K562 (cell line): Measurements from ENCODE around the gene SAXO2. TPM values are rescaled to one million over a fixed set of nuclear protein-coding genes. Genes with fewer than 3 reads are reported as not detected.

Source experiments
- ATAC-seq: fragments of 200-7000 bp; cut with Tn5 transposase; 3 replicates; pipeline ENCODE4 v1.9.1; 2020; ENCODE audit warnings: moderate library complexity
- BruUV-seq: library from RNA; stranded (reverse); fragments of 400-500 nt; replicated peaks from 2 replicates; lab custom pipeline; 2021; lab: Mats Ljungman, UMichigan
- CTCF ChIA-PET: fragments of 300-600 bp; formaldehyde crosslinking; extraction: SDS; loops from one replicate; lab custom pipeline; 2021; ENCODE audit warnings: low intra/inter-chr PET ratio; lab: Yijun Ruan, JAX
- POLR2A ChIA-PET: fragments of 300-600, 350-650 bp; sonication (Branson Sonifier 250); formaldehyde crosslinking; extraction: SDS; loops from one replicate; lab custom pipeline; 2021; ENCODE audit warnings: antibody characterized with exemption, inconsistent platforms; lab: Yijun Ruan, JAX
- DNase-seq, 4 experiments: peaks; one replicate each; pipeline versions ENCODE4 v3.0.0 to v3.0.0-alpha.2; 2011 to 2018; ENCODE audit warnings: low spot score in 3 of 4, mixed read lengths in 3 of 4; ENCODE audit errors: extremely low read depth in 1 of 4
- FAIRE-seq: peaks from 2 replicates; lab custom pipeline; 2011; peaks lifted over from hg19 to GRCh38; lab: Jason Lieb, UNC
- H2AFZ ChIP-seq: 2 replicates; pipeline ENCODE4 v1.6.0; 2011; ENCODE audit warnings: low read depth, low read length, control low read depth, inconsistent platforms
- H3K27ac ChIP-seq: fragments of 200-600 bp; 3 replicates; pipeline ENCODE4 v1.8.0; 2011; ENCODE audit warnings: low read depth, mild to moderate bottlenecking, control low read depth, inconsistent platforms, low read length, moderate library complexity, mixed read lengths; ENCODE audit errors: extremely low read depth
- H3K27me3 ChIP-seq, 2 experiments: fragments of 300-600 bp in 1 of 2; 2 replicates in 1 of 2; 3 replicates in 1 of 2; pipeline versions ENCODE4 v1.6.0 to v1.8.0; 2011; ENCODE audit warnings: inconsistent platforms in 2 of 2, low read length in 2 of 2, mild to moderate bottlenecking in 1 of 2, mixed read lengths in 1 of 2, moderate library complexity in 1 of 2; ENCODE audit not compliant: control insufficient read depth in 2 of 2, insufficient read depth in 2 of 2
- H3K36me3 ChIP-seq: fragments of 300-600 bp; 3 replicates; pipeline ENCODE4 v1.8.0; 2011; ENCODE audit warnings: mild to moderate bottlenecking, low read length, inconsistent platforms; ENCODE audit not compliant: control insufficient read depth, insufficient read depth
- H3K4me1 ChIP-seq, 2 experiments: fragments of 200-600 bp in 1 of 2; replicated peaks in 1 of 2; 2 replicates in 1 of 2; 3 replicates in 1 of 2; pipeline versions ENCODE4 v1.5.1 to v1.8.0; 2011; ENCODE audit warnings: inconsistent platforms in 2 of 2, low read length in 2 of 2, mild to moderate bottlenecking in 1 of 2, mixed read lengths in 1 of 2, moderate library complexity in 1 of 2; ENCODE audit not compliant: control insufficient read depth in 2 of 2, insufficient read depth in 2 of 2
- H3K4me2 ChIP-seq: 2 replicates; pipeline ENCODE4 v1.6.1; 2011; ENCODE audit warnings: low read length, control low read depth, inconsistent platforms, mixed read lengths; ENCODE audit not compliant: insufficient read depth
- H3K4me3 ChIP-seq: fragments of 200-600 bp; sonication (generic), shearing (Covaris generic); 2 replicates; pipeline ENCODE4 v1.5.1; 2016; ENCODE audit warnings: control low read depth, inconsistent platforms
- H3K79me2 ChIP-seq: fragments of 200-600 bp; 3 replicates; pipeline ENCODE4 v1.8.0; 2011; ENCODE audit warnings: low read length, inconsistent platforms; ENCODE audit not compliant: control insufficient read depth, insufficient read depth
- H3K9ac ChIP-seq, 2 experiments: 2 replicates each; pipeline versions ENCODE4 v1.6.0 to v1.6.1; 2011; ENCODE audit warnings: low read depth in 2 of 2, low read length in 2 of 2, control low read depth in 1 of 2, inconsistent platforms in 1 of 2, mild to moderate bottlenecking in 1 of 2, mixed read lengths in 1 of 2; ENCODE audit not compliant: insufficient read depth in 1 of 2
- H3K9me1 ChIP-seq: one replicate; pipeline ENCODE4 v1.6.0; 2011; ENCODE audit warnings: inconsistent platforms, mild to moderate bottlenecking, low read length, moderate library complexity; ENCODE audit not compliant: control insufficient read depth, insufficient read depth
- H3K9me3 ChIP-seq: replicated peaks from 2 replicates; pipeline ENCODE4 v1.5.1; 2011; ENCODE audit warnings: low read depth, low read length, inconsistent platforms; ENCODE audit not compliant: control insufficient read depth, insufficient read depth
- H4K20me1 ChIP-seq: replicated peaks from 2 replicates; pipeline ENCODE4 v1.6.1; 2011; ENCODE audit warnings: low read length, inconsistent platforms, mixed read lengths; ENCODE audit not compliant: control insufficient read depth, insufficient read depth
- ELK3 ChIP-seq: fragments of 450-650 bp; formaldehyde crosslinking; IDR thresholded peaks from 2 replicates; pipeline ENCODE4 v1.4.0; 2020; ENCODE audit warnings: mild to moderate bottlenecking
- GATAD2B ChIP-seq: fragments of 450-650 bp; IDR thresholded peaks from 2 replicates; pipeline ENCODE4 v1.6.1; 2017; ENCODE audit warnings: mild to moderate bottlenecking, borderline replicate concordance
- RB1 ChIP-seq: fragments of 450-650 bp; IDR thresholded peaks from 2 replicates; pipeline ENCODE4 v1.6.1; 2017; ENCODE audit warnings: low read depth, mild to moderate bottlenecking
- WGBS: fragments of 100-300 bp; shearing (Covaris generic); methylation state at CpG from one replicate; pipeline ENCODE4 v1.1.6; 2016; ENCODE audit warnings: low coverage, mixed read lengths; ENCODE audit not compliant: insufficient coverage; ENCODE audit errors: missing lambda C conversion rate; 5-methylcytosine and 5-hydroxymethylcytosine counted together
- in situ Hi-C: fragments of 300-500 bp; cut with MboI; formaldehyde crosslinking; loops from 4 replicates; pipeline ENCODE4 v1.15.0; 2018; ENCODE audit warnings: inconsistent platforms, mixed read lengths
- intact Hi-C: fragments of 100-400 bp; cut with micrococcal nuclease; formaldehyde crosslinking; loops from 2 replicates; pipeline ENCODE4 v1.14.2; 2022
- polyA plus RNA-seq, 8 experiments: library from polyadenylated mRNA; depleted of rRNA in 4 of 8; stranded (reverse) in 5 of 8; unstranded in 3 of 8; fragments of >200 nt; fragmentation: Nextera tagmentation in 2 of 8; fragmentation: Illumina TruSeq in 1 of 8; extraction: Ambion mirVana in 2 of 8; extraction: Trizol in 1 of 8; gene quantifications; 2 replicates each; pipeline versions ENCODE4 v1.2.1 to v1.2.3, GENCODE V29; 2011 to 2014; ENCODE audit warnings: inconsistent platforms in 1 of 8, missing spikeins in 1 of 8
- total RNA-seq, 7 experiments: library from RNA; depleted of rRNA in 6 of 7; stranded (reverse); fragments of >200 nt in 6 of 7; fragmentation: Illumina TruSeq in 2 of 7; extraction: Trizol in 2 of 7; gene quantifications; 2 replicates each; pipeline versions ENCODE4 v1.2.1 to v1.2.3, GENCODE V29; 2011 to 2021; ENCODE audit warnings: low replicate concordance in 1 of 7
- TF ChIP-seq, protein P1 (sequence below), 2 experiments: fragments of 450-650 bp; IDR thresholded peaks; 2 replicates each; pipeline ENCODE4 v1.6.1; 2016
- TF ChIP-seq, protein P2 (sequence below): fragments of 150-350 bp; conservative IDR thresholded peaks from 2 replicates; pipeline ENCODE4 v1.6.1; 2014; ENCODE audit warnings: low read length

SAXO2 gene
- total and polyA plus RNA-seq, 9 of the 15 experiments (the other 6 are each of a cell fraction or from before 2014, with no cell fraction given), result 3.1 to 14.2 (median 8.2) TPM

DNA sequence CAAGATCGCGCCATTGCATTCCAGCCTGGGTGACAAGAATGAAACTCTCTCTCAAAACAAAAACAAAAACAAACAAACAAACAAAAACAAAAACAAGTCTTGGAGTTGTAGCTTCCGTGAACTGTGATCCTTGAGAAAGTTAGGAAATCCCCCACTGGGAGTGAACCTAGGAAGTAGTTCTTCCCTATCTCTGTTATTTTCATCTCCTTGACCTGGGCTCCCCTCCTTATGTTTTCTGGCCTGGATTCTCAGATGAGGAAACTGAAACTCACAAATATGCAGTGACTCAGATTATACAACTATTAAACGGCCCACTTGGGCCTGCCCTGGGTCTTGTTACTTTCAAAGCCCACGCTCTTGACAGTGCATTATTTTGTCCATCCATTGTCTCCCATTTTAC, 29.7 kb downstream of the SAXO2 start:
- Histone ChIP-seq H3K4me1 (peaks cover 0 to 2% of the 10 kb centered on the region in 2 experiments; a peak in 2 of 5 replicates), H3K27ac (no peak overlapping the region), H2AFZ (no peak overlapping the region), H3K4me3 (no peak overlapping the region), H3K27me3 (no peaks in the 10 kb centered on the region), H4K20me1 (no peaks in the 10 kb centered on the region), H3K4me2 (no peak overlapping the region), H3K9me3 (no peaks in the 10 kb centered on the region), H3K9me1 (no peaks in the 10 kb centered on the region), H3K9ac (no peak overlapping the region), H3K79me2 (no peaks in the 10 kb centered on the region), H3K36me3 (no peaks in the 10 kb centered on the region)
- no peak for FAIRE-seq
- in situ Hi-C loops, result no loop called here
- CTCF ChIA-PET, result no interaction called here
- no peak for DNase-seq
- TF ChIP-seq, protein P1, sequence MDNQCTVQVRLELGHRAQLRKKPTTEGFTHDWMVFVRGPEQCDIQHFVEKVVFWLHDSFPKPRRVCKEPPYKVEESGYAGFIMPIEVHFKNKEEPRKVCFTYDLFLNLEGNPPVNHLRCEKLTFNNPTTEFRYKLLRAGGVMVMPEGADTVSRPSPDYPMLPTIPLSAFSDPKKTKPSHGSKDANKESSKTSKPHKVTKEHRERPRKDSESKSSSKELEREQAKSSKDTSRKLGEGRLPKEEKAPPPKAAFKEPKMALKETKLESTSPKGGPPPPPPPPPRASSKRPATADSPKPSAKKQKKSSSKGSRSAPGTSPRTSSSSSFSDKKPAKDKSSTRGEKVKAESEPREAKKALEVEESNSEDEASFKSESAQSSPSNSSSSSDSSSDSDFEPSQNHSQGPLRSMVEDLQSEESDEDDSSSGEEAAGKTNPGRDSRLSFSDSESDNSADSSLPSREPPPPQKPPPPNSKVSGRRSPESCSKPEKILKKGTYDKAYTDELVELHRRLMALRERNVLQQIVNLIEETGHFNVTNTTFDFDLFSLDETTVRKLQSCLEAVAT (IDR thresholded peaks at IDR 0.05), result no peak
- TF ChIP-seq, protein P2, sequence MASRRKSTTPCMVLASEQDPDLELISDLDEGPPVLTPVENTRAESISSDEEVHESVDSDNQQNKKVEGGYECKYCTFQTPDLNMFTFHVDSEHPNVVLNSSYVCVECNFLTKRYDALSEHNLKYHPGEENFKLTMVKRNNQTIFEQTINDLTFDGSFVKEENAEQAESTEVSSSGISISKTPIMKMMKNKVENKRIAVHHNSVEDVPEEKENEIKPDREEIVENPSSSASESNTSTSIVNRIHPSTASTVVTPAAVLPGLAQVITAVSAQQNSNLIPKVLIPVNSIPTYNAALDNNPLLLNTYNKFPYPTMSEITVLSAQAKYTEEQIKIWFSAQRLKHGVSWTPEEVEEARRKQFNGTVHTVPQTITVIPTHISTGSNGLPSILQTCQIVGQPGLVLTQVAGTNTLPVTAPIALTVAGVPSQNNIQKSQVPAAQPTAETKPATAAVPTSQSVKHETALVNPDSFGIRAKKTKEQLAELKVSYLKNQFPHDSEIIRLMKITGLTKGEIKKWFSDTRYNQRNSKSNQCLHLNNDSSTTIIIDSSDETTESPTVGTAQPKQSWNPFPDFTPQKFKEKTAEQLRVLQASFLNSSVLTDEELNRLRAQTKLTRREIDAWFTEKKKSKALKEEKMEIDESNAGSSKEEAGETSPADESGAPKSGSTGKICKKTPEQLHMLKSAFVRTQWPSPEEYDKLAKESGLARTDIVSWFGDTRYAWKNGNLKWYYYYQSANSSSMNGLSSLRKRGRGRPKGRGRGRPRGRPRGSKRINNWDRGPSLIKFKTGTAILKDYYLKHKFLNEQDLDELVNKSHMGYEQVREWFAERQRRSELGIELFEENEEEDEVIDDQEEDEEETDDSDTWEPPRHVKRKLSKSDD, result no peak
- TF ChIP-seq ELK3 (no peak), GATAD2B (no peak), RB1 (no peak)
- ATAC-seq, result no peak
- POLR2A ChIA-PET, result no interaction called here
- intact Hi-C loops, result no loop called here
- 55% methylated on average over 5 of the region's 5 CpGs for WGBS
- BruUV-seq, result no TSS peak
